Uterus (tissue), 2 donors: ENCODE results near the gene PTGER1.

ENCODE experiments used
- POLR2A ChIP-seq, 2 donors: fragments of 450-650 bp; IDR thresholded peaks; one replicate each; pipeline ENCODE4 v1.6.1; 2016; ENCODE audit warnings: antibody characterized with exemption in 2 of 2, mild to moderate bottlenecking in 1 of 2, moderate library complexity in 1 of 2
- TF ChIP-seq, protein P1 (sequence below), 4 experiments: fragments of 200-600 bp in 2 of 4; fragments of 450-650 bp in 2 of 4; sonication (generic) in 2 of 4; IDR thresholded peaks; one replicate each; pipeline ENCODE4 v1.5.1; 2016 to 2019; ENCODE audit warnings: antibody characterized with exemption in 4 of 4, mild to moderate bottlenecking in 2 of 4, moderate library complexity in 1 of 4

DNA sequence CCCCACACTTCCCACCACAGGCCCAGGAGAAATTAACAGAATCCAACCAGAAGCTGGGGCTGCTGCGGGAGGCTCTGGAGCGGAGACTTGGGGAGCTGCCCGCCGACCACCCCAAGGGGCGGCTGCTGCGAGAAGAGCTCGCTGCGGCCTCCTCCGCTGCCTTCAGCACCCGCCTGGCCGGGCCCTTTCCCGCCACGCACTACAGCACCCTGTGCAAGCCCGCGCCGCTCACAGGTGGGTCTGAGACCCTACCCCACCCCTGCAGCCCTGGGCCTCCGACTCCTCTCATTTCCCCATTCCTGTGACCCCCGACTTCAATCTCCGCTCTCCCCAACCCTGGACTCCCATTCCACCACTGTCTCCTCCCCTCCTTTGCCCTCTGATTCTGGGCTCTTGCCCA lies 24.3 kb downstream of the PTGER1 start:
- TF ChIP-seq, protein P1, sequence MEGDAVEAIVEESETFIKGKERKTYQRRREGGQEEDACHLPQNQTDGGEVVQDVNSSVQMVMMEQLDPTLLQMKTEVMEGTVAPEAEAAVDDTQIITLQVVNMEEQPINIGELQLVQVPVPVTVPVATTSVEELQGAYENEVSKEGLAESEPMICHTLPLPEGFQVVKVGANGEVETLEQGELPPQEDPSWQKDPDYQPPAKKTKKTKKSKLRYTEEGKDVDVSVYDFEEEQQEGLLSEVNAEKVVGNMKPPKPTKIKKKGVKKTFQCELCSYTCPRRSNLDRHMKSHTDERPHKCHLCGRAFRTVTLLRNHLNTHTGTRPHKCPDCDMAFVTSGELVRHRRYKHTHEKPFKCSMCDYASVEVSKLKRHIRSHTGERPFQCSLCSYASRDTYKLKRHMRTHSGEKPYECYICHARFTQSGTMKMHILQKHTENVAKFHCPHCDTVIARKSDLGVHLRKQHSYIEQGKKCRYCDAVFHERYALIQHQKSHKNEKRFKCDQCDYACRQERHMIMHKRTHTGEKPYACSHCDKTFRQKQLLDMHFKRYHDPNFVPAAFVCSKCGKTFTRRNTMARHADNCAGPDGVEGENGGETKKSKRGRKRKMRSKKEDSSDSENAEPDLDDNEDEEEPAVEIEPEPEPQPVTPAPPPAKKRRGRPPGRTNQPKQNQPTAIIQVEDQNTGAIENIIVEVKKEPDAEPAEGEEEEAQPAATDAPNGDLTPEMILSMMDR (IDR thresholded peaks at IDR 0.05) = no peak
- TF ChIP-seq POLR2A (IDR thresholded peaks at IDR 0.05) = no peak
